T-helper 2 cell treated with Interferon-gamma antibody and Interleukin-4, amounts not matched to agents 5 μg/mL and 100 μg/mL, for 36 hours (primary cell): Measurements from ENCODE around the gene PPIB.
"Not testable (repeated sequence)": the region's sequence is repeated elsewhere in the genome, so short reads cannot be mapped to it uniquely, and the experiment has no call there.

Experiments used
- DNase-seq: peaks from one replicate; pipeline ENCODE4 v3.0.0; 2021; ENCODE audit warnings: low spot score
- H3K27ac Mint-ChIP-seq: one replicate; pipeline ENCODE4 v1.8.0; 2021; ENCODE audit warnings: mild to moderate bottlenecking, mixed read lengths
- H3K27me3 Mint-ChIP-seq: one replicate; pipeline ENCODE4 v1.8.0; 2021; ENCODE audit warnings: low read depth, mixed read lengths
- H3K36me3 Mint-ChIP-seq: one replicate; pipeline ENCODE4 v1.8.0; 2021; ENCODE audit warnings: low read depth, mixed read lengths
- H3K4me1 Mint-ChIP-seq: one replicate; pipeline ENCODE4 v1.8.0; 2021; ENCODE audit warnings: low read depth, mixed read lengths
- H3K4me3 Mint-ChIP-seq: one replicate; pipeline ENCODE4 v1.8.0; 2022; ENCODE audit warnings: mild to moderate bottlenecking, moderate library complexity, mixed read lengths
- H3K9me3 Mint-ChIP-seq: one replicate; pipeline ENCODE4 v1.8.0; 2021; ENCODE audit warnings: mixed read lengths

Gene PPIB

DNA sequence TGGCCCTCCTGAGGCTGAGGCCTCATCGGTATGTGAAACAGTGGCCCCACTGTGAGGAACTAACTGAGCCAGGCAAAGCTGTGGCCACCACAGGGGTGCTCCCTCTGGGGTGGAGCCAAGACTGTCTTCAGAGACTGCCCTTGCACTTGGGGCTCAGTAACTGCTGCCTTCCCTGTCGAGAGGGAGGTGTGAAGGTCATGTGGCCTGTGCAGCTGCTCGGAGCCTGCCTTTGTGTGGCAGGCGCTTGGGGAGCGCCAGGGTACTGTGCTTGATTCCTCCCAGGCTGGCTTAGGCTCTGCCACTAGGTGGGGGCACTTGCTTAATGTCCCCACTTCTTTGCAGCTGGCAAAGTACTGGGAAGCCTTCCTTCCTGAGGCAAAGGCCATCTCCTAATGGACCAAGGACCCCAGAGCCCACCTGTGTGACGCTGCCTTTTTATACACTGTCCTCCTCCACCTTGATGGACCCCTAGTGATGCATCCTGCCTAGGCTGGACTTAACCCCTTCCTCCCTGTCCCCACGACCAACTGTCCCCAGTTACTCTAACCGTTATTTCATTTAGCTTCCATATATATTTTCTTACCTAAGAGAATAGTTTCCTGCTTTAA lies 25.5 kb downstream of the PPIB start:
- peaks cover 40% of the 10 kb centered on the region for H3K36me3 Mint-ChIP-seq
- H3K27me3 Mint-ChIP-seq = no peaks in the 10 kb centered on the region
- H3K4me1 Mint-ChIP-seq = no peaks in the 10 kb centered on the region
- H3K9me3 Mint-ChIP-seq = no peaks in the 10 kb centered on the region
- DNase-seq = no peak
- no peak overlapping the region for H3K4me3 Mint-ChIP-seq
- H3K27ac Mint-ChIP-seq = no peak overlapping the region

DNA sequence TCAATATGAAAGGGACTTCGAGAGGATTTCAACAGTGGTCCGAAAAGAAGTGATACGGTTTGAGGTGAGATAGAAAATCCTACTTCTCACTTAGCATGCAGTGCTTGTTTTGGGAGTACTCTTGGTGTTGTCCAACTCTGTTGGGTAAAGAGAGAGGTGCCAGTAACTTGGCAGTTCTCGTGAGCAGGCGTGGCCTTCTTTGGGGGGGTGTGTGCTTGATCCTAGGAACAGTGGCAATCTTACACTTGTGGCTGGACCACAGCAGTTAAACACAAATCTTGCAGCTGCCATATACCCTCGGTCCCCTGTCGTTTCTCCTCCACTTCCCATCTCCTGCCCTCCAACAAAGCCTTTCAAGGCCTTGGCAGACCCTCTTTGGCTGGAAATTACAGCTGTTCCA lies 26.5 kb downstream of the PPIB start:
- no peak overlapping the region for H3K27ac Mint-ChIP-seq
- peaks cover 47% of the 10 kb centered on the region for H3K36me3 Mint-ChIP-seq
- H3K4me1 Mint-ChIP-seq = no peaks in the 10 kb centered on the region
- no peak for DNase-seq
- no peaks in the 10 kb centered on the region for H3K9me3 Mint-ChIP-seq
- H3K4me3 Mint-ChIP-seq = no peak overlapping the region
- no peaks in the 10 kb centered on the region for H3K27me3 Mint-ChIP-seq

DNA sequence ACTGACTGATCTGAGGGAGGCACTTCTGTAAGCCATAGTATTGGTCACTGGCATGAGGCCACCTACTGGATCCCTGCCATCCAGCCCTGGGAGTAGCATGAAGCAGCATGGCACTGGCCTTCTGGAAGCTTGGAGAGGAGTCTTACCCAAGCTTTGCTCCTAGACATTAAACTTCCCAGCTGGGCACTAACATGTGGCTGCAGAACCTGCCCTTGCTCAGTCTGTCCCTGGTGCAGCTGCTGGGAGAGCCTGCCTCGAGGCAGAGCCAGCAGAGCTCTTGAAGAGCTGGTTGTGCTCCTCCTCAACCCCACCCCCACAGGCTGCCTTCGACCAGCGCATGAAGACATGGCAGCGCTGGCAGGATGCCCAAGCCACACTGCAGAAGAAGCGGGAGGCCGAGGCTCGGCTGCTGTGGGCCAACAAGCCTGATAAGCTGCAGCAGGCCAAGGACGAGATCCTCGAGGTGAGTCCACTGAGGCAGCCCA lies 28.4 kb downstream of the PPIB start:
- H3K27ac Mint-ChIP-seq = no peak overlapping the region
- H3K4me1 Mint-ChIP-seq = no peaks in the 10 kb centered on the region
- H3K27me3 Mint-ChIP-seq = no peaks in the 10 kb centered on the region
- no peaks in the 10 kb centered on the region for H3K9me3 Mint-ChIP-seq
- peaks cover 58% of the 10 kb centered on the region for H3K36me3 Mint-ChIP-seq
- DNase-seq = no peak
- H3K4me3 Mint-ChIP-seq = no peak overlapping the region

DNA sequence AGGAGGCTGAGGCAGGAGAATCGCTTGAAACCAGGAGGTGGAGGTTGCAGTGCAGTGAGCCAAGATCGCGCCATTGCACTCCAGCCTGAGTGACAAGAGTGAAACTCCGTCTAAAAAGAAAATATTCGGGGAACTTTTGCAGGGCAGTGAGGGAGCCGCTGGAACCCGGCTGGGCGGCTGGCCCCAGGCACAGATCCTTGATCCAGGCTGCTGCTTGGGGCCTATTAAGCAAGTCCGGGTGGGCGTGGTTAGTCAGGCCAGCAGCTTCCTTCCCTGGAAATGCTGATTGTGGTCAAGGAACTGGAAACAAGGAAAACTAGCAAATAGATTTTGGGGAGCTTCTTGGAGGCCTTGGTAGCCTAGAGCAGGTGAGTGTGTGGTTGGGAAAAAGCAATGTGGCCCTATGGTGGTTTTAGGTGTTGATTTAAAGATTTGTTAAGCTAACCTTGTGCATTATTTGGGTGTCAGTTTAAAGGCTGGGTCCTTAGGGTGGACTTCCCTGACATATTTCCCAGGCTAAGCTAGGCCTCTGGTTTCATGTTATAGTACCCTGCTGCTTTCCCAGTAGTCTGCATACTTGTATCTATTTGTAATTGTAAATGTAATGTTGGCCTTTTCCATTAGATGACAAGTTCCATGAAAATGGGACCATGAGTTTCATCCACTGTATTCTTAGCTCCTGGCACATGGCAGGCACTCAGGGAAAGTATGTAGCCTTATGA lies 29.0 kb downstream of the PPIB start:
- DNase-seq = no peak
- peaks cover 59% of the 10 kb centered on the region for H3K36me3 Mint-ChIP-seq

DNA sequence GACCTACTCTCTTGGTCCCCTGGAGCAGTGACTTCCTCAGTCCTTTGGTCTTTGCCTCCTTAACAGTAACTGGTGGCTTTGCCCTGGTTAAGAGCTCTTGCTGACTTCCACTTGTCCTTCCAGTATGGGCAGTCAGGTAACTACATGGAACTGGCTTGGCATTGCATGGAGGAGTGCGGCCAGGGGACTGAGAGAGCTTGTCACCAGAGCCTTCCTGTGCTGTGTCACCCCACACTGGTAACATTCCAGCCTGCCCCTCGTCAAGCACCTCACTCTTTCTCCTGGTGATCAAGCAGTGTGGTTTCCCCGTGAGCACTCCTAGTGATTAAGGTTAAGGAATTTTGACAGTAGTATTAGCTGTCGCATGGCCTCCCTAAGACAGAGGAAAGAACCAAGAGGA lies 30.6 kb downstream of the PPIB start:
- Mint-ChIP-seq H3K27me3 (no peaks in the 10 kb centered on the region), H3K27ac (no peak overlapping the region), H3K9me3 (no peaks in the 10 kb centered on the region), H3K4me3 (no peak overlapping the region), H3K4me1 (peaks cover 4% of the 10 kb centered on the region), H3K36me3 (peaks cover 65% of the 10 kb centered on the region)
- no peak for DNase-seq

More for the DNA sequence above, 29.0 kb downstream of the PPIB start:
- no peak overlapping the region for H3K27ac Mint-ChIP-seq
- H3K4me3 Mint-ChIP-seq = no peak overlapping the region
- no peaks in the 10 kb centered on the region for H3K9me3 Mint-ChIP-seq
- no peaks in the 10 kb centered on the region for H3K4me1 Mint-ChIP-seq
- H3K27me3 Mint-ChIP-seq = no peaks in the 10 kb centered on the region

DNA sequence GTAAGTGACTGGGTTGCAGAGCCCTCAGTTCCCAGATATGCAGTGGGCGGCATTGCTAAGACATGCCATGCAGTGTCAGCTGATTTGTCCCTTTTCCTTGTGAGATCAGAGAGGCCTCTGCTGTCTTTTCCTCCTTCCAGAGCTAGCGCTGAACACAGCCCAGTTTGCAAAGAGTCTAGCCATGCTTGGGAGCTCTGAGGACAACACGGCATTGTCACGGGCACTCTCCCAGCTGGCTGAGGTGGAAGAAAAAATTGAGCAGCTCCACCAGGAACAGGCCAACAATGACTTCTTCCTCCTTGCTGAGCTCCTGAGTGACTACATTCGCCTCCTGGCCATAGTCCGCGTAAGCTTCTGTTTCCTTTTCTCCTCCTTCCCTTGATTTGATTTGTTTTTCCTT lies 31.3 kb downstream of the PPIB start:
- Mint-ChIP-seq H3K9me3 (no peaks in the 10 kb centered on the region), H3K36me3 (peaks cover 61% of the 10 kb centered on the region), H3K4me3 (no peak overlapping the region)

DNA sequence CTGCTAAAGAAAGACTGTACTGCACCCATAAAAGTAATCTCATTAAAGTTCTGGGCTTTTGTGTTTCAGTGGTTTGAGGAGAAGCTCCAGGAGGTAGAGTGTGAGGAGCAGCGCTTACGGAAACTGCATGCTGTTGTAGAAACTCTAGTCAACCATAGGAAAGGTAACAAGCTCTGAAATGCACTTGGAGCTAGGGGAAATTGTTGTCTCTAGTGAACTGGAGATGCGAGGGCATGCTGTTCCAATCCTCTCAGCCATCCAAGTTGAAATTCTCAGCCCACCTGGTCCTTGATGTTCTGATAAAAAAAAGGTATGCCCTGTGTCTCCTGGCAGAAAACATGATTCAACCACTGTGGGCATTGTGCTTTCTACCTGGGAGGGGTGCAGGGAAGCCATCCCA lies 32.7 kb downstream of the PPIB start:
- DNase-seq = no peak
- Mint-ChIP-seq H3K9me3 (no peaks in the 10 kb centered on the region), H3K36me3 (peaks cover 67% of the 10 kb centered on the region), H3K4me1 (peaks cover 4% of the 10 kb centered on the region), H3K27ac (no peak overlapping the region), H3K4me3 (no peak overlapping the region), H3K27me3 (no peaks in the 10 kb centered on the region)

More for the DNA sequence above, 31.3 kb downstream of the PPIB start:
- Mint-ChIP-seq H3K27ac (no peak overlapping the region), H3K4me1 (peaks cover 4% of the 10 kb centered on the region), H3K27me3 (no peaks in the 10 kb centered on the region)
- DNase-seq = no peak

DNA sequence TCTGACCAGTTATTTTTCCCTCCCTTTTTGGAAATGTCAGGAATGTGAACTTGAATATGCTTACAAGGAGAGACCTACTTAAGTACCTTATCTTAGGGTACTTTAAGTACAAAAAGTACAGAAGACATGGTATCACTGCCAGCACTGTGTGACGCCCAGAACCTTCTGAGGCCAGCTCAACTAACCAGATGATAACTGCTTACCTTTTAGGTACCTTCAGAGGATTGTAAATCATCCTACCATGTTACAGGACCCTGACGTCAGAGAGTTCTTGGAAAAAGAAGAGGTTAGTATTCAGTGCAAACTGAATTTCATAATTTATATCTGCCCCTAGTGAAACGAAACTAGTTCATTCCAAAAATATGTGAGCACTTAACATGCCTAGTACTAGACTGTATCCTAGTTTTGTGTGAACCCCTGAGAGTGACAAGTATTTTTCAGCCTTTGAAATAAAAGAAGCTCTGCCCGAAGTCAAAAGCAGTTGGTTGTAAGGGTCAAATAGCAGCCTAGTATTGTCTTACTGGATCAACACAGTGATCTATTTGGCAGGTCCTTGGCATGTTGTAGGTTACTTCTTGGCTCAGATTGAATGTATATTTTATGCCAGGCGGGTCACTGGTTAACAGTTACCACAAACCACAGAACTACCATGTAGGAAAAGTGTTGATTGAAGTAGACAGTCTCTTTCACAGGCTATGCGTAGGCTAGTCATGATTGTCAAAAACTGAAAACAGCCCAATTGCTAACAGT lies 35.1 kb downstream of the PPIB start:
- no peak overlapping the region for H3K4me3 Mint-ChIP-seq
- no peak for DNase-seq
- peaks cover 4% of the 10 kb centered on the region for H3K4me1 Mint-ChIP-seq
- peaks cover 60% of the 10 kb centered on the region for H3K36me3 Mint-ChIP-seq
- no peaks in the 10 kb centered on the region for H3K27me3 Mint-ChIP-seq
- no peak overlapping the region for H3K27ac Mint-ChIP-seq
- no peaks in the 10 kb centered on the region for H3K9me3 Mint-ChIP-seq

DNA sequence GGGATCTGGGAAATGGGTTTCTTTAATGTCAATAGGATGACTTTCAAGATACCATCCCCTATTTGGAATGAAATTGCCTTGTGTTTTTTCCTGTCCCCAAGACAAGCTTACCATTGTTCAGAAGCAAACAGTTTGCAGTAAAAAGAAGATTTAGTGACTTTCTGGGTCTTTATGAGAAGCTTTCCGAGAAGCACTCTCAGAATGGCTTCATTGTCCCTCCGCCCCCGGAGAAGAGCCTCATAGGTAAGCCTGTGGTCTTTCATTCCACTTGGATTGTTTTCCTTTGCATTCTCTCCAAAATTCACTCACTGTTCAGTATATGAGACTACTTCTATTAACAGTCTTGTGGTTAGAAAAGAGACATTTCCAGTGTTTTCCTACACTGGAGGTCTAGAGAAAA lies 36.8 kb downstream of the PPIB start:
- H3K27me3 Mint-ChIP-seq = no peaks in the 10 kb centered on the region
- peaks cover 51% of the 10 kb centered on the region for H3K36me3 Mint-ChIP-seq
- H3K9me3 Mint-ChIP-seq = no peaks in the 10 kb centered on the region
- DNase-seq = no peak
- no peak overlapping the region for H3K27ac Mint-ChIP-seq
- H3K4me3 Mint-ChIP-seq = no peak overlapping the region
- H3K4me1 Mint-ChIP-seq = peaks cover 4% of the 10 kb centered on the region

DNA sequence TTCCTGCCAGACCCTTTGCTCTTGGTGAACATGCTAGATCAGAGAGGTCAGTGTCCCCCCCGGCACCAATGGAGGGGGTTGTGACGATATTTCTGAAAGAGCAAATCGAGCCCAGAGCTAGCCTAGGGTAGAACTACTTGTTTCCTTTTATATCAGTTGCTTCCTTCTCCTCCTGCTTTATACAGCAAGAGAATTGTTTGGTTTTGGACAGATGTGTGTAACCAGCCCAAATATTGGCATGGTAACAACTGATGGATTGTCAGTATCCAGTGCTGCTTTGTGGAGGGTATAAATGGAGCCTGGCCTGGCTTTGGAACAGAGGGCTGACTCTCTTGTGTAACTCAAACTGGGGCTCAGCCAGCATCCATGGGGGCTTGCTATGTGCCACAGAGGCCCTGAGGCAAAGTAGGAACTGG lies 39.9 kb downstream of the PPIB start:
- H3K4me3 Mint-ChIP-seq = no peak overlapping the region
- H3K9me3 Mint-ChIP-seq = no peaks in the 10 kb centered on the region
- H3K36me3 Mint-ChIP-seq = peaks cover 52% of the 10 kb centered on the region
- no peak overlapping the region for H3K27ac Mint-ChIP-seq
- DNase-seq = no peak
- peaks cover 3% of the 10 kb centered on the region for H3K4me1 Mint-ChIP-seq
- no peaks in the 10 kb centered on the region for H3K27me3 Mint-ChIP-seq

DNA sequence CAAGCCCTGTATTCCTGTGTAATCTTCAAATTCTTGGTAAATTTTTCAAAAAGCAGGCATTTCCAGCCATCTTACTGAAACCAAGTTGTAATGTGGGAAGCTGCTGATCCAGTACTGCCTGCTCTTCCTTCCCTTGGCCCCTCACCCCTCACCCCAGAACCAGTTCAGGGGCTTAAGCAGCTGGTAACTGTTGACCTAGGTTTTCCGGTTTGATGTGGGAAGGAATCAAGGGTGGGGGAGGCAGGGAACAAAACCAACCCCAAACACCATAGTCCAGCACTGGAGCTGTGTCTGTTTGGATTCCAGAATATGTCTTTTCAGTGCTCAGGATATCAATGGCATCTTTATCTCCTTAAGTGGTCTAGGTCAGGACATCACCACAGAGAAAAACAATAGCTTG lies 40.4 kb downstream of the PPIB start:
- Mint-ChIP-seq H3K9me3 (no peaks in the 10 kb centered on the region), H3K27me3 (no peaks in the 10 kb centered on the region), H3K4me3 (no peak overlapping the region), H3K4me1 (no peaks in the 10 kb centered on the region), H3K27ac (no peak overlapping the region), H3K36me3 (peaks cover 50% of the 10 kb centered on the region)
- no peak for DNase-seq

DNA sequence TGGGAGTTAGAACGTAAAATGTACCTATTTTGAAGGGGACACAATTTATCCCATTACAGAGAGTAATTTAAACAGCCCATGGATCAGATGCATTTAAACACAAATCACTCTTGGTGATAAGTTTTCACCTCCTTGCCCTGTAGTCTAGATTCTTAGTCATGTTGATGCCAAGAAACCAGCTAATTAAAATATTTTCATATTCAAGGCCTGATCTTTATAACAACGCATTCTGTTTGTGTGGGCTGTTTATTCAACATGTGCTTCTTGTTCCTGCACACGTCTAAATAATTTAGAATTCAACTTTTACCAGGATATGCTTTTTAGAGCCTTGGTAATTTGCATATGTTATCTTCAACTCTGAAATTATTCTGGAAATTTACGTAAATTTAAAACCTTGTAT lies 41.2 kb downstream of the PPIB start:
- Mint-ChIP-seq H3K27me3 (no peaks in the 10 kb centered on the region), H3K4me1 (no peaks in the 10 kb centered on the region), H3K36me3 (peaks cover 48% of the 10 kb centered on the region), H3K9me3 (no peaks in the 10 kb centered on the region), H3K27ac (no peak overlapping the region), H3K4me3 (no peak overlapping the region)
- no peak for DNase-seq

DNA sequence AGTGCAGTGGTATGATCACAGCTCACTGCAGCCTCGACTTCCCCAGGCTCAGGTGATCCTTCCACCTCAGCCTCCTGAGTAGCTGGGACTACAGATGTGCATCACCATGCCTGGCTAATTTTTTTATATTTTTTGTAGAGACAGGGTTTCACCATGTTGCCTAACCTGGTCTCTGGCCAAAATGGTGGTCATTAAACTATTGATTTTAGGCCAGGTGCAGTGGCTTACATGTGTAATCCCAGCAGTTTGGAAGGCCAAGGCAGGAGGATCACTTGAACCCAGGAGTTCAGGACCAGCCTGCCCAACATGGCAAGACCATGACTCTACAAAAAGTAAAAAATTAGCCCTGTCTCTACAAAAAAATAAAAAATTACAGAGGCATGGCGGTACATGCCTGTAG lies 42.5 kb downstream of the PPIB start:
- H3K9me3 Mint-ChIP-seq, DNase-seq, H3K27me3 Mint-ChIP-seq, H3K27ac Mint-ChIP-seq, H3K4me3 Mint-ChIP-seq, H3K4me1 Mint-ChIP-seq: not testable (repeated sequence)
- peaks cover 45% of the 10 kb centered on the region for H3K36me3 Mint-ChIP-seq

DNA sequence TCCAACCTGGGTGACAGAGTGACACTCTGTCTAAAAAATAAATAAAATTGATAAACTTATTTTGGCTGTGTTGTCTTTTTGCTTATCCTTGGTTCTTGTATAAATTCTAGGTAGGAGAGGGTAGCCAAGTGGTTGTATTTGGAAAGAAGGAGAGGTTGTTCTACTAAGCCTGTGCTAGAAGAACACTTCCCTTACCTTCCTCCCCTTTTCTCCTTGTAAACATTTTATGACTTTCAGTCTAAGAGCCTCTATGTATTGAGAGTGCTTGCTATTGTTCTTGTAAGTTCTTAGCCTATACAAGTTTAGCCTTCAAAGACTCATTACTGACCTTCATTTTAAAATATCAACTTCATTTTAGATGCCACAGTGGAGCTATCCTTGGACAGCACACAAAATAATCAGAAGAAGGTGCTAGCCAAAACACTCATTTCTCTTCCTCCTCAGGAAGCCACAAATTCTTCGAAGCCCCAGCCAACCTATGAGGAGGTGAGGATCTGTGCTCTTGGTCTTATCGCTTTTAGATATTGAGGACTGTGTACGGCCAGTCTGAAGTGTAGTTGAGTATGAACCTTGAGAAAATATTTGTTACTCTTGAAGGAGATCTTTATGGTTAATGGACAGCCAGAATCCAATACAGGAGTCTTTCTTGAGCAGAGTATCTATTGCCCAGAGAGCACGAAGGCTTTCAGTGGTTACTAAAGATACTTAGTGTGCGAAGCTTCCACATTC lies 44.9 kb downstream of the PPIB start:
- peaks cover 47% of the 10 kb centered on the region for H3K36me3 Mint-ChIP-seq
- H3K4me1 Mint-ChIP-seq = no peaks in the 10 kb centered on the region
- H3K4me3 Mint-ChIP-seq = no peak overlapping the region
- no peak overlapping the region for H3K27ac Mint-ChIP-seq
- no peaks in the 10 kb centered on the region for H3K9me3 Mint-ChIP-seq
- no peak for DNase-seq
- H3K27me3 Mint-ChIP-seq = no peaks in the 10 kb centered on the region
